Neural progenitor cell (in vitro differentiated cells): ENCODE data around the gene TECTA. TPM values are rescaled to one million over a fixed set of nuclear protein-coding genes. Genes with fewer than 3 reads are reported as not detected.
A peak's percentile ranks its signal among the peaks of the same experiment; 100 is the strongest.

Source experiments
- DNase-seq: peaks from one replicate; pipeline ENCODE4 v3.0.0-alpha.2; 2016; ENCODE audit warnings: low spot score
- H2AFZ ChIP-seq: fragments of 200-600 bp; sonication (generic); replicated peaks from 2 replicates; pipeline ENCODE4 v1.6.1; 2016; ENCODE audit warnings: antibody characterized with exemption
- H3F3A ChIP-seq: fragments of 200-600 bp; sonication (generic); 2 replicates; pipeline ENCODE4 v1.6.1; 2016; ENCODE audit warnings: antibody characterized with exemption, low read depth
- H3K27ac ChIP-seq: fragments of 200-600 bp; sonication (generic); 2 replicates; pipeline ENCODE4 v1.5.1; 2016; ENCODE audit warnings: mild to moderate bottlenecking
- H3K27me3 ChIP-seq: fragments of 200-600 bp; sonication (generic); 2 replicates; pipeline ENCODE4 v1.6.1; 2016; ENCODE audit warnings: mild to moderate bottlenecking, moderate library complexity
- H3K36me3 ChIP-seq: fragments of 200-600 bp; sonication (generic); 2 replicates; pipeline ENCODE4 v1.5.1; 2016
- H3K4me1 ChIP-seq: fragments of 200-600 bp; sonication (generic); 2 replicates; pipeline ENCODE4 v1.6.1; 2016; ENCODE audit warnings: mixed run types
- H3K4me2 ChIP-seq: fragments of 200-600 bp; sonication (generic); 2 replicates; pipeline ENCODE4 v1.6.1; 2016
- H3K4me3 ChIP-seq: fragments of 200-600 bp; sonication (generic); 2 replicates; pipeline ENCODE4 v1.5.1; 2016
- H3K79me2 ChIP-seq: fragments of 200-600 bp; sonication (generic); 2 replicates; pipeline ENCODE4 v1.6.1; 2016; ENCODE audit warnings: low read depth
- H3K9ac ChIP-seq: fragments of 200-600 bp; sonication (generic); 2 replicates; pipeline ENCODE4 v1.6.1; 2016
- H3K9me3 ChIP-seq: fragments of 200-600 bp; sonication (generic); 2 replicates; pipeline ENCODE4 v1.5.1; 2016; ENCODE audit warnings: low read depth
- H4K20me1 ChIP-seq: fragments of 200-600 bp; sonication (generic); 2 replicates; pipeline ENCODE4 v1.6.1; 2016; ENCODE audit warnings: low read depth
- H3K27ac Mint-ChIP-seq: 3 replicates; pipeline ENCODE4 v1.8.0; 2021; ENCODE audit warnings: mixed read lengths
- H3K27me3 Mint-ChIP-seq: 2 replicates; pipeline ENCODE4 v1.8.0; 2022; ENCODE audit warnings: low read depth, mild to moderate bottlenecking, inconsistent platforms, moderate library complexity, mixed read lengths; ENCODE audit not compliant: insufficient read depth
- H3K36me3 Mint-ChIP-seq: 3 replicates; pipeline ENCODE4 v1.8.0; 2021; ENCODE audit warnings: mixed read lengths
- H3K4me1 Mint-ChIP-seq: 3 replicates; pipeline ENCODE4 v1.8.0; 2021; ENCODE audit warnings: mixed read lengths
- H3K4me3 Mint-ChIP-seq: 3 replicates; pipeline ENCODE4 v1.8.0; 2021; ENCODE audit warnings: mild to moderate bottlenecking, moderate library complexity, mixed read lengths
- H3K9me3 Mint-ChIP-seq: 3 replicates; pipeline ENCODE4 v1.8.0; 2020; ENCODE audit warnings: mixed read lengths
- CTCF ChIP-seq: fragments of 200-600 bp; sonication (generic); IDR thresholded peaks from 2 replicates; pipeline ENCODE4 v1.5.1; 2017; ENCODE audit warnings: antibody characterized with exemption, mild to moderate bottlenecking
- EZH2 ChIP-seq: fragments of 200-600 bp; sonication (generic); IDR thresholded peaks from 2 replicates; pipeline ENCODE4 v1.6.1; 2017; ENCODE audit warnings: antibody characterized with exemption, mild to moderate bottlenecking, moderate library complexity
- EZH2phosphoT487 ChIP-seq: fragments of 200-600 bp; sonication (generic); IDR thresholded peaks from 2 replicates; pipeline ENCODE4 v1.6.1; 2017; ENCODE audit warnings: antibody characterized with exemption
- total RNA-seq: library from RNA; depleted of rRNA; stranded (reverse); fragments of >200 nt; gene quantifications from 2 replicates; pipeline ENCODE4 v1.2.3, GENCODE V29; 2015; ENCODE audit warnings: low replicate concordance

TECTA gene
- total RNA-seq, 1 donor from 2014 or later, result 0.84 TPM

GRCh38 chr11:121229495-121230215, 128.6 kb downstream of the TECTA start:
- peaks cover 2% of the 10 kb centered on the region for H3K27me3 Mint-ChIP-seq

GRCh38 chr11:121231576-121232278, 130.7 kb downstream of the TECTA start:
- Mint-ChIP-seq H3K9me3 (peaks cover 4% of the 10 kb centered on the region), H3K27ac (no peak overlapping the region), H3K4me3 (no peak overlapping the region), H3K36me3 (no peaks in the 10 kb centered on the region), H3K27me3 (peaks cover 5% of the 10 kb centered on the region), H3K4me1 (peaks cover 35% of the 10 kb centered on the region)
- Histone ChIP-seq H3F3A (peaks cover 10% of the 10 kb centered on the region), H2AFZ (no peak overlapping the region), H3K27me3 (no peaks in the 10 kb centered on the region), H3K27ac (no peak overlapping the region), H3K9me3 (no peaks in the 10 kb centered on the region), H3K4me3 (no peak overlapping the region), H3K4me1 (peaks cover 28% of the 10 kb centered on the region), H3K36me3 (no peaks in the 10 kb centered on the region), H4K20me1 (no peaks in the 10 kb centered on the region), H3K4me2 (no peak overlapping the region), H3K79me2 (no peaks in the 10 kb centered on the region), H3K9ac (no peak overlapping the region)
- no peak for TF ChIP-seq CTCF
- TF ChIP-seq EZH2, result no peak
- no peak for TF ChIP-seq EZH2phosphoT487
- no peak for DNase-seq

More at GRCh38 chr11:121229495-121230215, 128.6 kb downstream of the TECTA start:
- no peaks in the 10 kb centered on the region for H3K36me3 Mint-ChIP-seq
- no peaks in the 10 kb centered on the region for H3K27me3 ChIP-seq
- no peak overlapping the region for H3K4me3 ChIP-seq
- H3K4me1 Mint-ChIP-seq, result peaks cover 15% of the 10 kb centered on the region
- no peaks in the 10 kb centered on the region for H3F3A ChIP-seq
- H2AFZ ChIP-seq, result no peak overlapping the region
- no peaks in the 10 kb centered on the region for H3K36me3 ChIP-seq
- no peak overlapping the region for H3K4me3 Mint-ChIP-seq
- no peak overlapping the region for H3K27ac ChIP-seq
- no peaks in the 10 kb centered on the region for H4K20me1 ChIP-seq
- TF ChIP-seq CTCF, result no peak
- TF ChIP-seq EZH2, result no peak
- TF ChIP-seq EZH2phosphoT487, result no peak
- no peak overlapping the region for H3K9ac ChIP-seq
- no peak overlapping the region for H3K4me2 ChIP-seq
- peaks cover 4% of the 10 kb centered on the region for H3K9me3 Mint-ChIP-seq
- H3K9me3 ChIP-seq, result no peaks in the 10 kb centered on the region
- H3K27ac Mint-ChIP-seq, result no peak overlapping the region
- H3K79me2 ChIP-seq, result no peaks in the 10 kb centered on the region
- no peak for DNase-seq
- peaks cover 10% of the 10 kb centered on the region for H3K4me1 ChIP-seq

GRCh38 chr11:121235057-121235456, 134.0 kb downstream of the TECTA start:
- TF ChIP-seq EZH2phosphoT487 (no peak), CTCF (no peak), EZH2 (no peak)
- Mint-ChIP-seq H3K27me3 (peaks cover 5% of the 10 kb centered on the region), H3K4me1 (peaks cover 57% of the 10 kb centered on the region), H3K4me3 (no peak overlapping the region), H3K36me3 (no peaks in the 10 kb centered on the region), H3K27ac (peak overlapping the region; percentile 7), H3K9me3 (no peaks in the 10 kb centered on the region)
- peaks cover 22% of the 10 kb centered on the region for H3F3A ChIP-seq
- no peaks in the 10 kb centered on the region for H3K27me3 ChIP-seq
- H3K9me3 ChIP-seq, result no peaks in the 10 kb centered on the region
- H3K4me1 ChIP-seq, result peaks cover 40% of the 10 kb centered on the region
- no peaks in the 10 kb centered on the region for H4K20me1 ChIP-seq
- H3K79me2 ChIP-seq, result no peaks in the 10 kb centered on the region
- no peak overlapping the region for H3K27ac ChIP-seq
- H3K4me3 ChIP-seq, result no peak overlapping the region
- DNase-seq, result no peak
- no peaks in the 10 kb centered on the region for H3K36me3 ChIP-seq
- H2AFZ ChIP-seq, result peak overlapping the region; percentile 75
- H3K9ac ChIP-seq, result no peak overlapping the region
- H3K4me2 ChIP-seq, result peak overlapping the region; percentile 40
